SH-SY5Y (cell line): ENCODE measurements around the gene C12orf57.

ENCODE experiments used
- GATA2 ChIP-seq: IDR thresholded peaks from 2 replicates; pipeline ENCODE4 v1.6.1; 2011; ENCODE audit warnings: mild to moderate bottlenecking, low read depth, low read length
- GATA3 ChIP-seq: IDR thresholded peaks from 2 replicates; pipeline ENCODE4 v1.6.1; 2011; ENCODE audit warnings: low read depth, mild to moderate bottlenecking, low read length, moderate library complexity

DNA sequence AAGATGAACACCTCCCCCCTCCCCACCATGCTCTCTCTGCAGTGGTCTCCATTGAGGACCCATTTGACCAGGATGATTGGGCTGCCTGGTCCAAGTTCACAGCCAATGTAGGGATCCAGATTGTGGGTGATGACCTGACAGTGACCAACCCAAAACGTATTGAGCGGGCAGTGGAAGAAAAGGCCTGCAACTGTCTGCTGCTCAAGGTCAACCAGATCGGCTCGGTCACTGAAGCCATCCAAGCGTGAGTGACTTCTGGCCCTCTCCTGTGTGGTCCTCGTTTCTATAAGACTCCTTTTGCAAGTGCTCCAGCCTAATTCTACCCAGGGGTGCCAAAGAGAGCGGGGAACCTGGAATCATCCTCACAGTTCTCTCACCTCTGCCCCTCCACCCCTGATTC lies 22.3 kb upstream of the C12orf57 start:
- TF ChIP-seq GATA2, result no peak
- TF ChIP-seq GATA3, result no peak
